Medulla oblongata (tissue), 1 donor: ENCODE results near the gene ST8SIA6.
"Not testable (repeated sequence)": the region's sequence is repeated elsewhere in the genome, so short reads cannot be mapped to it uniquely, and the experiment has no call there.

Source experiments
- DNase-seq: peaks from one replicate; pipeline ENCODE4 v3.0.0-alpha.2; 2015; ENCODE audit errors: extremely low spot score

Gene ST8SIA6, protein sequence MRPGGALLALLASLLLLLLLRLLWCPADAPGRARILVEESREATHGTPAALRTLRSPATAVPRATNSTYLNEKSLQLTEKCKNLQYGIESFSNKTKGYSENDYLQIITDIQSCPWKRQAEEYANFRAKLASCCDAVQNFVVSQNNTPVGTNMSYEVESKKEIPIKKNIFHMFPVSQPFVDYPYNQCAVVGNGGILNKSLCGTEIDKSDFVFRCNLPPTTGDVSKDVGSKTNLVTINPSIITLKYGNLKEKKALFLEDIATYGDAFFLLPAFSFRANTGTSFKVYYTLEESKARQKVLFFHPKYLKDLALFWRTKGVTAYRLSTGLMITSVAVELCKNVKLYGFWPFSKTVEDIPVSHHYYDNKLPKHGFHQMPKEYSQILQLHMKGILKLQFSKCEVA

DNA sequence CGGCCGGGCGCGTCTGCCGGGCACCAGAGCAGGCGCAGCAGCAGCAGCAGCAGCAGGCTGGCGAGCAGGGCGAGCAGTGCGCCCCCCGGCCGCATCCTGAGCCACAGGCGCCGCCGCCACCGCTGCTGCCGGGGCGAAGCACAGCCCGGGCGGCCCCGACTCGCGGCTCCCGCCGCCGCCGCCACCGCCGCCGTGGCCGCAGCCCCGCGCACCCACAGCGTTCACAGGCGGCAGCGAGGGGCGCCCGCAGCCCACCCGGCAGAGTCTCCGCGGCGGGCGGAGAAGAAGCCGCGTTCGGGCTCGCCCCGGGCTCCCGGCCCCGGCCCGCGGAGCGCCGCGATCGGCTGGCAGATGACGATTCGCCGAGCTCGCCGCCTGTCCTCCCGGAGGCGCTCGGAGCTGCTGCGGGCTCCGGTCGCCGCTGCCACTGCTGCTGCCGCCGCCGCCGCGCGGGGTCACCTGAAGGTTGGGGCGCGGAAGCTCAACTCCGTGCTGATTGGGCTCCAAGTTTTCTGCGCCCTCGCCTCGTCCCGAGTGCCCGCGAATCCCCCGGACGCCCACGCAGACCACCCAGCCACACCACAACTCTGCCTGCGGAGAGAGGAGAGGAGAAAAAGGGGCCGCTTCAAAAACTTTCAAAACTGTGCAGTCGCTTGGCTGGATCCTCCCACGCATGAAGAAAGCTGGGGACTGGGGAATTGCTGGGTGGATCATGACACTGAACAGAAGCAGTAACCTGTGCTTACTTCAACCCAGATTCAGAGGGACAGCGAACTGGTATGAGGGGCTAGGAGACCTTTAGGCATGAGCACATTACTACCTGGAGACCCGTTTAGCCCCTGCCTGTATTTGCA is at the start of gene ST8SIA6:
Gene ST8SIA6, minus strand, starts transcription at position 435 of the 854 bp plus-strand sequence. Its CDS starts 340 bp downstream, at position 95.
- no peak for DNase-seq

DNA sequence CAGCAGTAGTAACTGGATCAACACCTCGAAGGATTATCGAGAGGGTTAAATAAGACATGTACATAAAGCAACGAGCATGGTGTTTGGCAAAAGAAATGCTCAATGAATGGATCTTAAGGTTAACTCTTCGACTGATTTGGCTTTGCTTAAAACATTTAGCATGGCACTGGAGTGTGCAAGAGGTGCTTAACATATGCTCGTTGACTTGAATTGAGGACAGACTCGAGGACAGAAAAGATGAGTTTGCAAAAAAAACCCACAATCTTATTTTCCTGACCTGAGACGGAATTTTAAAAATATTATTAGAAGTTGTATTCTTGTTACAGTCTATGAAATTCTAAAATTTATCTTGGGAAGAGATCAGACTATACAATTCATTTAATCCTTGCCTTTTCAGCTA is 49.4 kb upstream of the ST8SIA6 start:
- DNase-seq, result no peak

DNA sequence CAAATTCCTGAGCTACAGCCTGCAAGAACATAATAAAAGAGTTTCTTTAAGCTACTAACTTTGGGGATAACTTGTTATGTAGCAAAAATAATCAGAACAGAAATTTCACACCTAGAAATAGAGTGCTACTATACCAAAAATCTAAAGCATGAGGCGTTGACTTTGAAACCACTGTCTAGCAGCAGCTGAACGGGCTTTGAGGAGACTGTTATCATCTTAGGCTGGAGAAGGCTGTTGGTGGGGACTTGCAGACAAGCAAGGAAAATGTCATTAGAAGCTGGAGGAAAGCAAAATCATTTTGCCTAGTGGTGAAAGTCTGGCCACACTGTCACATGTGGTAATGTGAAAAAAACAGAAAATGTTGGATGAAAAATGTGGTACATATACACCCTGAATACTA is 48.4 kb upstream of the ST8SIA6 start:
- DNase-seq, result no peak

DNA sequence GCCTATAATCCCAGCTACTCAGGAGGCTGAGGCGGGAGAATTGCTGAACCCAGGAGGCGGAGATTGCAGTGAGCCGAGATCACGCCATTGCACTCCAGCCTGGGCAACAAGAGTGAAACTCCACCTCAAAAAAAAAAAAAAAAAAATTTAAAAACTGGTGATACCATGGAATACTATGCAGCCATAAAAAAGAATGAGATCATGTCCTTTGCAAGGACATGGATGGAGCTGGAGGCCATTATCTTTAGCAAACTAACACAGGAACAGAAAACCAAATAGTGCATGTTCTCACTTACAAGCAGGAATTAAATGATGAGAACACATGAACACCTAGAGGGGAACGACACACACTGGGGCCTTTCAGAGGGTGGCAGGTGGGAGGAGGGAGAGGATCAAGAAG is 44.6 kb upstream of the ST8SIA6 start:
- DNase-seq, result not testable (repeated sequence)

DNA sequence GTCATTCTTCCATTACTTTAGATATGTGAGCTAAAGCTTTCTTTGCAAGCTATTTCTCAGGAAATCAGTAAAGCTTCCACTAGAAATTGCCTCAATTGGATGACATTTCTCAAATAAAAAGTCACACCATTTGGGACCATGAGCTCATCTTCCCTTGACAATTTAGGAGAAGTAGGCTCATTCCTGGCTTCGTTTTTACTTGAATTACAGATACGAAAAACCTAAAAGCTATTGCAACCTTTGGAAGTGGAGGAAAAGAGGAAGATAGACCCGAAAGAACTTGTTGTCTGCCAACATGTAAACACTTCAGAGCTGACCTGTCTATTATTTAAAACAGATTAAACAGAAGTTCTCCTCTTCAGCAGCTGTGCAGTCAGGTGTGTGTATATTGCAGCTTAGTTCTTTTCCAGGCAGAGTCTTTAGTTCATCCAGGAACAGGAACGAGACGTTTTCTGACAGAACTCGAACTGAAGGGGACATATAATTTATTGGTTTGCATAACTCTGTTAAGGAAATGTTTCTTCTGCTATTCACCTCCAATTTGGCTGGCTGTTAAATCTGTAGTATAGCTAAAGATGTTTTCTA is 43.1 kb upstream of the ST8SIA6 start:
- DNase-seq, result no peak

DNA sequence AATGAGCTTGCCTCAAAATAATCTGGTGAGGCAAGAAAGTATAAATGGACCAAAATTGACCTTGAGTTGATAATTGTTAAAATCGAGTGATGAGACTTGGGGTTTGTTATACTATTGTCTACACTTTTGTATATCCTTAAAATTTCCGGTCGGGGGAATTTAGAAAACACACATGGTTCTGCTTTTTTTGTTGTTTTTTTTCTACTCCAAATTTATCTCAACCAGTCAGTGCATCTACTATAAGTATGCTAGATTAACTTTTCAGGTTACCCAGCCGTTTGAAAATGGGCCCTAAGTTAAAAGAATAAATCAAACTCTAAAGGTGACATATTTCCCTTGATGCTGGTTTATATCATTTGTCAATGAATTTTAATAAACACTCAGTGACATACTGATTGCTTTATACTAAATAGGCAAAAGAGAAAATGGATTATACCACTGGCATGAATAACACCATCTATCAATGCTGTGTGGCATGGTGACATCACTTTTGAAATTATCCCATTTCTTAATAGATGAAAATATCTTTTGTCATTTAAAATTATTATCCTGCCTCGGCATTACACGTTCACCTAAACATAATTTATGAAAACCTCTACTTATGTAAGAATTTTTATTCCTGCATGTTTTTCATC is 40.3 kb upstream of the ST8SIA6 start:
- no peak for DNase-seq

DNA sequence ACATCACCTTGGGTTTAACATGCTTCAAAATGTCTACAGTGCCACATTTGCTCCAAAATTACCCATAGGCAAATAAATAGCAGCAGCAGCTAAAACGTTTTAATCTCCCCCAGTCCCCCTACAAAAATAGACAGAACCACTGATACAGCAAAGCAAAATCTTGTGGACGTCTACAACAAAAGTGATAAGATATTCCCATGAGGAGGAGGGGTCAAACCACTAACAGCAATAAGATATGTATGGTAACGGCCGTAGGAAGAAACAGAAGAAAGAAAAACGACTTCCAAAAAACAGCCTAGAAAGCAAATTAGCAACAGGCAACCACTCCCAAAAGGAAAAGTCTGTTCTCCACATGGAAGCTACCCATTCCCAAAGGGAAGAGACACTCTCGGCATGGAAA is 34.5 kb upstream of the ST8SIA6 start:
- DNase-seq, result no peak

DNA sequence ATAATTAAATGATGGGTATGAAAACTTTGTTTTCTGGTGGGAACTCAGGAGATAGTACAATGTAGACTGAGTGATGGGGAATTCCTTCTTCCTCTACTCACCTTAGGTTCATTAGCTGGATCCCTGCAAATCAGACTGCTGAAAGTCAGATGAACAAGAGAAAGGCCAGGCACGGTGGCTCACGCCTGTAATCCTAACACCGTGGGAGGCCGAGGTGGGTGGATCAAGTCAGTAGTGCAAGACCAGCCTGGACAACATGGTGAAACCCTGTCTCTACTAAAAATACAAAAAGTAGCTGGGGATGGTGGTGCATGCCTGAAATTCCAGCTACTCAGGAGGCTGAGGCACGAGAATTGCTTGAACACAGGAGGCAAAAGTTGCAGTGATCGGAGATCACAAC is 28.7 kb upstream of the ST8SIA6 start:
- DNase-seq, result no peak

DNA sequence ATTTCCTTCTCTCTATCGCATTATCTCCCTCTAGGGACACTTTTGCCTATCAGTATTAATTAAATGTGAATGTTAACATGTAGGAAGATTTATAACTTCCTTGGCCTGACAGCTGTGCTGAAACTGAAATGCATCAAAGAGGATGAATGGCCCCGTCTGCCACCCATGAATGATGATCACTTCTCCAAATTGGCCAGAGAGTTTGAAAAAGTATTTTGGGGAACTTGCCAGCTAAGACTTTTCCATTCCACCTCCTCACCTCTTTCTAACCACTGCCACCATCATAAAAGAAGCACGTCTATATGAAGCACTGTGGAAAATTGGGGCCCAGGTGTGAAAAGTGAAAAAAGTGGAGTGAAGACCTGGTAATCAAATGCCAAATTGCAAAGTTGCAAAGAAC is 25.4 kb upstream of the ST8SIA6 start:
- no peak for DNase-seq

DNA sequence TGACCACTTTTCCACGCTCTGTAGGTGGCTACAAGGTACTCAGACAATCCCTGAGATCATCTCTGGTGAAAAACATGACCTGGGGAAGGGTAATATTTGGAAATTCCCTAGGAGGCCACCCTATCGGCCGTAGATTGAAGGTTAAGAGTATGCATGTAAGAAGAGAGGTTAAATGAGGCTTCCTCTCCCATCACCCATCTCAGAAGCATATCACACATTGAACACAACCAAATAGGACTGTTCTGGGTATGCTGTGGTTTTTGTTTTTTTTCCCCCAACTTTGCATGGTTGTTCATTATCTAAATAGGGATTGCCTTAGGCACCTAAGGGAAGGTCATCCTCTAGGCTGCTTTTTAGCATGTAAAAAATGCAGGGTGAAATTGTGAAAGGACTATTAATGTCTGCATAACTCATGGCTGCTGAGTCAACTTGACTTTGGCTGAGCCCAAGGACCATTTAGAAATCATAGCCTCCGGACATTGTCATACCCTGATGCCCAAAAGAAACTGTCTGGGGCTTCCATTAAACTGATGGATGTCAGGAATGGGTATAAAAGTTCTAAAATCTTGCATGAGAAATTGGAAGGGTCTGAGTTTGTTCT is 24.7 kb upstream of the ST8SIA6 start:
- DNase-seq, result no peak

DNA sequence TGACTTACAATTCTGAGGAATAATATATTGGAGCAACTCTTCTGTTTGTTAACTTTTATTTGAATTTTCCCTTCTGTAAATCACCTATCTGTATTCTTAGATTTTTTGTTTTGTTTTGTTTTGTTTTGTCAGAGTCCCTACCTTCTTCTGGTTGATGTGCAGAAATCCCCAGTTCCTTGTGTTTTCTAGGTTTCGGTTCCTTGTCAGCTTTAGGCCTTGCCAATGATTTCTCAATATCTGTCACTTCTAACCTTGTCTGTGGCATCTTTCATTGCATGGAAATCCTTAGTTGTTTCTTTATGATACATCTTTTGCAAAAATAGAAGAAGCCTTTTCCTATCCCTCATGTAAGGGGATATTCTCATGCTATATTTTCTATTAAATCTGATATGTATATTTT is 21.7 kb upstream of the ST8SIA6 start:
- no peak for DNase-seq

DNA sequence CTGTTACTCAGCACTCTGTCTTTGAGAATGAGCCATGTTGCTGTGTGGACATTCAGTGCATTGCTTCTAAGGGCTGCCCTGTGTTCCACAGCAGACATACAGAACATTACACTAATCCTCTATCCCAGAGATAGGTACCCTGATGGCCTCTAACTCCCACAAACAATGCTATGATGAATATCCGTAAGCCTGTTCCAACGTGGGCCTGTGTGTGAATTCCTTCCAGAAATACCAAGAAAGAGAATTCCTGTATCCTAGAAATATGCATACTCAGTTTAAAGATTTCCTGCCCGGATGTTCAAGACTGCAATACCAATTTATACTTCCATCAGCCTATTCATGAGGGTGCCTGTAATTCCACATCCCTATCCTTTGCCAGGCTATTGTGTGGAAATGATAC is 21.3 kb upstream of the ST8SIA6 start:
- DNase-seq, result no peak

DNA sequence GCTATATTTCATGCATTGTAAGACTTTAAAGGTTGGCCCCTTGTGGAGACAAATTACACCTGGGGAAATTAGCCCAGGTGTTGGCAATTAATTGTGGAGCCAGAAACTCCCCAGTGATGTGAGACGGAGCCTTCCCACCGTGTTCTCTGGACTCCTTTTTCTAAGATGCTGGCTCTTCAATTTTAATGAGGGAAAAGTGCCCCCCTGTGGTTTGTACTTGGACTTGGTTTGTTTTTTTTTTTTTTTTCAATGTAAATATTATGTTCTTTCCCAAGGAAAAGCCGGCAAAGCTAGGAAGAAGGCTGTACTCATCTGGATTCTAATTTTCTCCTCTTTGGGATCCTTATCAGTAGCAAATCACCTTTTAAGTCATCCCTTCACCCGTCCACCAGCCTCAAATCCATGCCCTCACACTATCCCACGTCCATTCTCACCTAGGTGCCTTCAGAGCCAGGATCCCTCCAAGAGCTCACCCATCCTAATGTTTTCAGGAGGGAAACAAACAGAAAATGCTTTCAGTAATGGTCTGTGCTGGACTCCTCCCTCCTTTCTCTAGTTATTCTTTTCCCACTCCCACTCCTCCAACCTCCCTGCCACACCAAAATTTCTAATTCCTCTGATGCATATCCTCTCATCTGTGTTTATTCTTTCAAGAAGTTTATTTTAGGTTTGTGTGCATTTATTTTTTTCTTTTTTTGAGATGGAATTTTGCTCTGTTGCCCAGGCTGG is 20.4 kb upstream of the ST8SIA6 start:
- DNase-seq, result no peak

DNA sequence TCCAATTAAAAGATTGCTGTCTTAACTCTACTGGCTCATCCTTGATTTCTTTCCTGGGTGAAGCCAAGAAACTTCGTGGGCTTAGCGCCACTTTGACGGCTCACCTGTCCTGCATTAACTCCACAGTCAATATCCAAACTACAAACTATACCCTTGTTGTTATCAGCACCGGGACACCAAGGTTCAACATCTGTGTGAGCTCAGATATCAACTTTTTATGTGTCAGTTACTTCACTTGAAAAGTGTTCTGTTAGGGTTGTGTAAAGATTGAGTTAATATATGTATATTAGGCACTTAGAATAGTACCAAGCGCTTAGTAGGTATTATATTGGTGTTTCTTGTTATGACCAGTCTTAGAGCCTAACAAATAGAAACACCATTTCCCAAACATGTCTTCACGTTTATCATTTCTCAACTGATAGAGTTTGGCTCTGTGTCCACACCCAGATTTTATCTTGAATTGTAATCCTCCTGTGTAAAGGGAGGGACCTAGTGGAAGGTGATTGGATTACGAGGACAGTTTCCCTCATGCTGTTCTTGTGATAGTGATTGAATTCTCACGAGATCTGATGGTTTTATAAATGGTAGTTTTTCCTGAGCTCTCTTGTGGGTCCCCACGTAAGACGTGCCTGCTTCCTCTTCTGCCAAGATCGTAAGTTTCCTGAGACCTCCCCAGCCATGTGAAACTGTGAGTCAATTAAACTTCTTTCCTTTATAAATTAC is 19.0 kb upstream of the ST8SIA6 start:
- DNase-seq, result no peak

DNA sequence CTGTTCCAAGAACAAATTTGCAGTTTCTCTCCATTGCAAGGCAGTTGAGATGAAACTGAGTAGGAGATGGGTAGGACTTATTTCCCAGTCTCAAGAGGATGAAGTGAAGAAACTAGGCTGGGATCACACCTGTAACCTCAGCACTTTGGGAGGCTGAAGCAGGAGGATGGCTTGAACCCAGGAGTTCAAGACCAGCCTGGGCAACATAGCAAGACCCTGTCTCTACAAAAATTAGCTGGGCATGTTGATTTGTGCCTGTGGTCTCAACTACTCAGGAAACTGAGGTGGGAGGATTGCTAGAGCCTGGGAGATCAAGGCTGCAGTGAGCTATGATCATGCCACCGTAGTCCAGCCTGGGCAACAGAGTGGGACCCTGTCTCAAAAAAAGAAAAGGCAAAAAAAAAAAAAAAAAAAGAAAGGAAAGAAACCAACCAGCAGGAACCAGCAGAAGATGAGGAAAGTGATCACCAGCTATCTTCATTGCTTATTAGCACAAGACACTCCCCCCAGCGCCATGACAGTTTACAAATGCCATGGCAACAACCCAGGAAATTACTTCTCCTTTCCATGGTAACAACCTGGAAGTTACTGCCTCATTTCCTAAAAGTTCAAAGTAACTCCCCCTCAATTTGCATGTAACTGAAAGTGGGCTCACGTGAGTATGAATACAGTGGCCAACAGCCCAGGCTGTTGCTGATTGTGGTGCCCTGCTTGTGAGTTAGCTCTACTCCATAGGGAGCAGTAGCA is 18.3 kb upstream of the ST8SIA6 start:
- no peak for DNase-seq

DNA sequence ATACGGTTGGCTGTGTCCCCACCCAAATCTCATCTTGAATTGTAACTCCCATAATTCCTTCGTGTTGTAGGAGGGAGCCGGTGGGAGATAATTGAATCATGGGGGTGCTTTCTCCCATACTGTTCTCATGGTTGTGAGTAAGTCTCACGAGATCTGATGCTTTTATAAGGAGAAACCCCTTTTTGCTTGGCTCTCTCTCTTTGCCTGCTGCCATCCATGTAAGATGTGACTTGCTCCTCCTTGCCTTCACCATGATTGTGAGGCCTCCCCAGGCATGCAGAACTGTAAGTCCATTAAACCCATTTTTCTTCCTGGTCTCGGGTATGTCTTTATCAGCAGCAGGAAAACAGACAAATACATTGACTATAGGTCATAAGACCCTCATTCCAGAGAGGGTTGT is 15.9 kb upstream of the ST8SIA6 start:
- no peak for DNase-seq

DNA sequence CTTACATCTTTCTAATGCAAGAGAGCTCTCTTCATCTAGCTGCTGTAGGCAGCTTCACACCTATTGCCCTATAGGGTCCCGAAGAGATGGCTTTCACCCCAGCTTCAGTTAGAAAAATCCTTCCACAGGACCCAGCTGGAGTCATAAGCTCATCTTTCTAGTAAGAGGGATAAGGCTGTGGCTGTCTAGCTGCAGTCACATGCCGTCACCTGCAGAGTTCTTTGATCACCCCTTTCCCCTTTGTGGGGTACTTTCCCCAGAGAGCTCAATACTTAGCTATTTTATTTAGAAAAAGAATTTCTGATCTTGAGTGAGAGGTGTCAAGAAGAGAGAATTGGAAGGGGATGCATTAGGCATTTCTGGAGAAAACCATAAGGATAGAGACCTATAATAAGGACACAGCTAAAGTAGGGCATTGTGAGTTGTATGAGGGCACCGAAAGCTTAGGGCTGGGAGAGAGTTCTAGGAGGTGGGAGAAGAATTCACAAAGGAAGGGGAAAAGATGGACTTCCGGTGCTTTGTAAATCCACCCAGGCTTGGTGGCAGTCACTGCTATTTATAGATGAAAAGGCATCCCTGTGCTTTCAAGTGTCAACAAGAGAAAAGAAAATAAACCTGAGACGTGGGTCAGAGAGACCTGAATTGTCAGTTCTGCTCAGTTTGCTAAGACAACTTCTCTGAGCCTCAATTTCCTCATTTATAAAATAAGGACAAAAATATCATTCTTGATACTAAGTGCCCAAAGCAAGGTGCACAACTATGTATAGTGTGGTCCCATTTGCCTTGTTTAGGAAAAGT is 11.1 kb upstream of the ST8SIA6 start:
- no peak for DNase-seq

DNA sequence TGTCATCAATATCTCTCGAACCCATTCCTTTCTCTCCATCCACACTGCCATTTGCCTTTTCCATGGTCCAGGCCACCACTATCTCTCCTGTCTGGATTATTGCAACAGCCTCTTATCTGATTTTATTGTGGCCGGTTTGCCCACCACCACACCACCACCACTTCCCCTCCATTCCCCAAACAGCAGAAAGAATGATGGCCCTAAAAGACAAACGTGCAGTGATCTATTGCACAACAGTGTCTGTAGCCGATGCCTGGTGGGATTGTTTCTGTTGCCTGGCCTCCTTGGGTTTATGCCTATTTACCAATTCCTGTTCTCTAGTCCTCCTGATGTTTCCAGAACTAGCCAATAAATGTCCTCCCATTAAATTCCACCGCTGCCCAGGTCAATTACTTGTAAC is 10.2 kb upstream of the ST8SIA6 start:
- DNase-seq, result no peak

DNA sequence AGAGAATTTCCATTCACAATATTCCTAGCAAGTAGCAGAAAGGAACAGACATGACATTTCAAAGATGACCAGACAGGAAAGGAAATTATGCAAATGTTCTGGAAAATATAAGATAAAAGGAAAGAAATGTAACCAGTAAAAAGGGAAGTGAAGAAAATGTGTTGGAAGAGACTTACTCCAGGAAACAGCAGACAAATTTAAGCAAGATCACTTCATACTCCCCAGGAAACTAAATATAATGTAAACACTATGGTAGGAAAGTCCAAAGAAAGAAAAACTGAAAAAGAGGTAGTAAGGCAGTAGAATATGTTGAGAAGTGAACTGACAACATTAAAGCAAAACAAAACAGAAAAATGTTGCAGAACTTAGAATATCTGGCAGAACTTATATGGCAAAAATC is 6.4 kb upstream of the ST8SIA6 start:
- no peak for DNase-seq
